ENCODE data around the gene SLC22A23.
A peak's percentile ranks its signal among the peaks of the same experiment; 100 is the strongest.

The SLC22A23 gene

GRCh38 chr6:3331971-3332370 is 124.9 kb downstream of the SLC22A23 start:
- DNase-seq (ENCODE audit: low spot score) = no peak

GRCh38 chr6:3331494-3331893 is 125.4 kb downstream of the SLC22A23 start:
- no peak for DNase-seq (ENCODE audit: low spot score)

- DNase-seq (ENCODE audit: low spot score) = no peak
Measured at GRCh38 chr6:3330199-3330598, 126.7 kb downstream of the SLC22A23 start.

GRCh38 chr6:3329393-3330051 is 127.3 kb downstream of the SLC22A23 start:
- DNase-seq (ENCODE audit: low spot score) = no peak

- DNase-seq (ENCODE audit: low spot score) = no peak
Measured at GRCh38 chr6:3328796-3329195, 128.1 kb downstream of the SLC22A23 start.

GRCh38 chr6:3328145-3328544 is 128.7 kb downstream of the SLC22A23 start:
- no peak for DNase-seq (ENCODE audit: low spot score)

- DNase-seq (ENCODE audit: low spot score) = no peak
Measured at GRCh38 chr6:3327403-3327802, 129.4 kb downstream of the SLC22A23 start.

- no peak for DNase-seq (ENCODE audit: low spot score)
Measured at GRCh38 chr6:3326981-3327380, 129.9 kb downstream of the SLC22A23 start.

GRCh38 chr6:3326184-3326971 is 130.5 kb downstream of the SLC22A23 start:
- DNase-seq (ENCODE audit: low spot score) = no peak

- DNase-seq (ENCODE audit: low spot score) = peak; percentile 53
Measured at GRCh38 chr6:3325210-3325609, 131.6 kb downstream of the SLC22A23 start.

- DNase-seq (ENCODE audit: low spot score) = peak; percentile 83
Measured at GRCh38 chr6:3324262-3324942, 132.4 kb downstream of the SLC22A23 start.

GRCh38 chr6:3323696-3324261 is 133.1 kb downstream of the SLC22A23 start:
- no peak for DNase-seq (ENCODE audit: low spot score)

- no peak for DNase-seq (ENCODE audit: low spot score)
Measured at GRCh38 chr6:3323148-3323547, 133.7 kb downstream of the SLC22A23 start.

- no peak for DNase-seq (ENCODE audit: low spot score)
Measured at GRCh38 chr6:3322366-3322890, 134.4 kb downstream of the SLC22A23 start.

- no peak for DNase-seq (ENCODE audit: low spot score)
Measured at GRCh38 chr6:3321875-3322274, 135.0 kb downstream of the SLC22A23 start.

- DNase-seq (ENCODE audit: low spot score) = no peak
Measured at GRCh38 chr6:3321042-3321441, 135.8 kb downstream of the SLC22A23 start.

- no peak for DNase-seq (ENCODE audit: low spot score)
Measured at GRCh38 chr6:3320238-3320811, 136.5 kb downstream of the SLC22A23 start.

- no peak for DNase-seq (ENCODE audit: low spot score)
Measured at GRCh38 chr6:3319610-3320200, 137.1 kb downstream of the SLC22A23 start.

- DNase-seq (ENCODE audit: low spot score) = no peak
Measured at GRCh38 chr6:3318821-3319540, 137.9 kb downstream of the SLC22A23 start.

- no peak for DNase-seq (ENCODE audit: low spot score)
Measured at GRCh38 chr6:3318226-3318625, 138.6 kb downstream of the SLC22A23 start.

GRCh38 chr6:3317741-3318211 is 139.1 kb downstream of the SLC22A23 start:
- peak; percentile 20 for DNase-seq (ENCODE audit: low spot score)
